Measurements from ENCODE around the gene EPX. TPM values are rescaled to one million over a fixed set of nuclear protein-coding genes. Genes with fewer than 3 reads are reported as not detected.

The EPX gene
- total RNA-seq, 2 donors from 2014 or later = not detected

DNA sequence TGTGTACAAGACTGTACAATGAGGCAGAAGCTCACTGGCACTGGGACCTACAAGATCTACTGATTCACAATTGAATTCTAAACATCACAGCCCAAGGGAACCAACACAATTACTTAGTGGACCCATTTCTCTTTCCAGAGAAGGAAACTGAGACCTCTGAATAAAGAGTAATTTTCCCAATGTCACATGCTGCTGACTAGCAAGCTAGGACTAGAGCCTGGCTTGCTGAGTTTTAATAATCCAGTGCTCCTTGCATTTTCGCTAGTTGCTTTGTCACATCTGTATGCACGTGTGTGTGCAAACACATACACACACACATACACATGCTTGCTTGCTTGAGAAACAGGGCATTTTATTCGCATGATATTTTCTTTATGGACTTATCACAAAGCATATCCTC lies 42.0 kb downstream of the EPX start:
- 92 to 100% methylated on average over 3 of the region's 3 CpGs for WGBS, 2 experiments (ENCODE audit: insufficient coverage in 1 of 2, insufficient read length in 1 of 2)
- Histone ChIP-seq H3K27ac (ENCODE audit: low read depth, low read length) (no peak overlapping the region), H3K9ac (ENCODE audit: extremely low read depth, low read length, poor library complexity, severe bottlenecking) (no peak overlapping the region), H3K36me3 (ENCODE audit: control insufficient read depth, insufficient read depth, low read length) (no peaks in the 10 kb centered on the region), H3K27me3 (ENCODE audit: control insufficient read depth, insufficient read depth, low read length, poor library complexity, severe bottlenecking) (peaks cover 73% of the 10 kb centered on the region), H3K4me1 (ENCODE audit: control insufficient read depth, insufficient read depth, low read length) (no peaks in the 10 kb centered on the region), H3K9me3 (ENCODE audit: control insufficient read depth, low read length) (no peaks in the 10 kb centered on the region), H3K4me3 (ENCODE audit: low read length) (no peak overlapping the region)
- no peak overlapping the region for H3K27ac Mint-ChIP-seq
- H3K9me3 Mint-ChIP-seq = no peaks in the 10 kb centered on the region
- no peaks in the 10 kb centered on the region for H3K36me3 Mint-ChIP-seq (ENCODE audit: low read depth)
- peak; percentile 15 for DNase-seq
- peaks cover 87% of the 10 kb centered on the region for H3K27me3 Mint-ChIP-seq (ENCODE audit: insufficient read depth)
- H3K4me3 Mint-ChIP-seq = no peak overlapping the region
- H3K4me1 Mint-ChIP-seq = no peaks in the 10 kb centered on the region
- TF ChIP-seq, protein P1, sequence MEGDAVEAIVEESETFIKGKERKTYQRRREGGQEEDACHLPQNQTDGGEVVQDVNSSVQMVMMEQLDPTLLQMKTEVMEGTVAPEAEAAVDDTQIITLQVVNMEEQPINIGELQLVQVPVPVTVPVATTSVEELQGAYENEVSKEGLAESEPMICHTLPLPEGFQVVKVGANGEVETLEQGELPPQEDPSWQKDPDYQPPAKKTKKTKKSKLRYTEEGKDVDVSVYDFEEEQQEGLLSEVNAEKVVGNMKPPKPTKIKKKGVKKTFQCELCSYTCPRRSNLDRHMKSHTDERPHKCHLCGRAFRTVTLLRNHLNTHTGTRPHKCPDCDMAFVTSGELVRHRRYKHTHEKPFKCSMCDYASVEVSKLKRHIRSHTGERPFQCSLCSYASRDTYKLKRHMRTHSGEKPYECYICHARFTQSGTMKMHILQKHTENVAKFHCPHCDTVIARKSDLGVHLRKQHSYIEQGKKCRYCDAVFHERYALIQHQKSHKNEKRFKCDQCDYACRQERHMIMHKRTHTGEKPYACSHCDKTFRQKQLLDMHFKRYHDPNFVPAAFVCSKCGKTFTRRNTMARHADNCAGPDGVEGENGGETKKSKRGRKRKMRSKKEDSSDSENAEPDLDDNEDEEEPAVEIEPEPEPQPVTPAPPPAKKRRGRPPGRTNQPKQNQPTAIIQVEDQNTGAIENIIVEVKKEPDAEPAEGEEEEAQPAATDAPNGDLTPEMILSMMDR (conservative IDR thresholded peaks at IDR 0.05) = no peak

DNA sequence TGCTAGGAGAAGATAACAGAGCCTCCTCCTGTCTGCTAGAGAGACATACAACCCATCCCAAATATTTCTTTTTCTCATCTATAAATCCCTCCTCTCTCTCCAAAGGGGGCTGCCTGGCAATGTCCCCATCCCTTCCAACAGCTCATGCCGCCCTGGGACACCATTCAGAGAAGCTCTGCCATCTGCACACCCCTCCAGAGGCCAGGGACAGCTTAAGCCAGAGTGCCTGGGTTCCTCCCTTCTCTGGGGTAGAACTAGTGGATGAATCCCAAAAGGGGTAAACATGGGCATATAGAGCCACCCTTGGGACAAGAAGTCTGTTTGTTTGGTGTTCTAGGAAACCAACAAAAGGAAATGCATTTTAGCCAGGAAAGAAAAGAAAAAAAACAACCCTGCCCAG lies 43.3 kb downstream of the EPX start:
- Histone ChIP-seq H3K4me1 (ENCODE audit: control insufficient read depth, insufficient read depth, low read length) (no peaks in the 10 kb centered on the region), H3K4me3 (ENCODE audit: low read length) (no peak overlapping the region), H3K9me3 (ENCODE audit: control insufficient read depth, low read length) (no peaks in the 10 kb centered on the region), H3K36me3 (ENCODE audit: control insufficient read depth, insufficient read depth, low read length) (no peaks in the 10 kb centered on the region), H3K27me3 (ENCODE audit: control insufficient read depth, insufficient read depth, low read length, poor library complexity, severe bottlenecking) (peaks cover 84% of the 10 kb centered on the region), H3K27ac (ENCODE audit: low read depth, low read length) (no peak overlapping the region), H3K9ac (ENCODE audit: extremely low read depth, low read length, poor library complexity, severe bottlenecking) (no peak overlapping the region)
- Mint-ChIP-seq H3K27ac (no peak overlapping the region), H3K9me3 (no peaks in the 10 kb centered on the region), H3K36me3 (ENCODE audit: low read depth) (no peaks in the 10 kb centered on the region), H3K4me1 (no peaks in the 10 kb centered on the region), H3K4me3 (no peak overlapping the region), H3K27me3 (ENCODE audit: insufficient read depth) (peaks cover 93% of the 10 kb centered on the region)
- WGBS, 2 experiments (ENCODE audit: insufficient coverage in 1 of 2, insufficient read length in 1 of 2) = 83 to 89% methylated on average over 1 of the region's 1 CpG
- DNase-seq = peak; percentile 26
- TF ChIP-seq, protein P1 (conservative IDR thresholded peaks at IDR 0.05) = no peak

DNA sequence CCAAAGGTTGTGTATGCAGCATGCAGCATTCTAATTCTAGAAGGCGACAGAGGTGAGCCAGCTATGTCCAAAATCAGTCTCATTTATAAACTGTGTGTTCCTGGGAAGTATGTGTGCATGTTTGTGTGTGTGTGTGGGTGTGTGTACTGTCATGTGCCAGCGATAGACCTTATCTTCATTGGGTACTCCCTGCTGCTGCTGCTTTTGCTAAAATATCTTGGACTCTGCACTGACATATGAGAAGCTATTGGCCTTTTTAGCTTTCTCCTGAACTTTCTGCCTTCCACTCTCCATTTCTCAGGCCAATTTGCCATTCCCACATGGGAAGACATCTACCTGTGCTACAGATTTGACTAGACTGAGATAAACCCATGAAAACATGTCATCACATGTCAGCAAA lies 43.9 kb downstream of the EPX start:
- Histone ChIP-seq H3K4me3 (ENCODE audit: low read length) (no peak overlapping the region), H3K9me3 (ENCODE audit: control insufficient read depth, low read length) (no peaks in the 10 kb centered on the region), H3K27me3 (ENCODE audit: control insufficient read depth, insufficient read depth, low read length, poor library complexity, severe bottlenecking) (peaks cover 84% of the 10 kb centered on the region), H3K9ac (ENCODE audit: extremely low read depth, low read length, poor library complexity, severe bottlenecking) (no peak overlapping the region), H3K36me3 (ENCODE audit: control insufficient read depth, insufficient read depth, low read length) (no peaks in the 10 kb centered on the region), H3K27ac (ENCODE audit: low read depth, low read length) (no peak overlapping the region), H3K4me1 (ENCODE audit: control insufficient read depth, insufficient read depth, low read length) (no peaks in the 10 kb centered on the region)
- peaks cover 91% of the 10 kb centered on the region for H3K27me3 Mint-ChIP-seq (ENCODE audit: insufficient read depth)
- DNase-seq = no peak
- no peak overlapping the region for H3K4me3 Mint-ChIP-seq
- no peaks in the 10 kb centered on the region for H3K4me1 Mint-ChIP-seq
- TF ChIP-seq, protein P1 (conservative IDR thresholded peaks at IDR 0.05) = no peak
- WGBS, 2 experiments (ENCODE audit: insufficient coverage in 1 of 2, insufficient read length in 1 of 2) = 93% methylated on average over 2 of the region's 2 CpGs; no CpG with 5 or more reads in 1 of the 2 experiments
- H3K9me3 Mint-ChIP-seq = no peaks in the 10 kb centered on the region
- H3K36me3 Mint-ChIP-seq (ENCODE audit: low read depth) = no peaks in the 10 kb centered on the region
- H3K27ac Mint-ChIP-seq = no peak overlapping the region

Measured in endodermal cell (in vitro differentiated cells).